SKM-1 (cell line): ENCODE measurements around the gene DIPK1A.
A peak's percentile ranks its signal among the peaks of the same experiment; 100 is the strongest.

Source experiments
- DNase-seq: peaks from one replicate; lab custom pipeline; 2025; ENCODE audit not compliant: unreplicated experiment; lab: John Stamatoyannopoulos, UW

The DIPK1A gene

DNA sequence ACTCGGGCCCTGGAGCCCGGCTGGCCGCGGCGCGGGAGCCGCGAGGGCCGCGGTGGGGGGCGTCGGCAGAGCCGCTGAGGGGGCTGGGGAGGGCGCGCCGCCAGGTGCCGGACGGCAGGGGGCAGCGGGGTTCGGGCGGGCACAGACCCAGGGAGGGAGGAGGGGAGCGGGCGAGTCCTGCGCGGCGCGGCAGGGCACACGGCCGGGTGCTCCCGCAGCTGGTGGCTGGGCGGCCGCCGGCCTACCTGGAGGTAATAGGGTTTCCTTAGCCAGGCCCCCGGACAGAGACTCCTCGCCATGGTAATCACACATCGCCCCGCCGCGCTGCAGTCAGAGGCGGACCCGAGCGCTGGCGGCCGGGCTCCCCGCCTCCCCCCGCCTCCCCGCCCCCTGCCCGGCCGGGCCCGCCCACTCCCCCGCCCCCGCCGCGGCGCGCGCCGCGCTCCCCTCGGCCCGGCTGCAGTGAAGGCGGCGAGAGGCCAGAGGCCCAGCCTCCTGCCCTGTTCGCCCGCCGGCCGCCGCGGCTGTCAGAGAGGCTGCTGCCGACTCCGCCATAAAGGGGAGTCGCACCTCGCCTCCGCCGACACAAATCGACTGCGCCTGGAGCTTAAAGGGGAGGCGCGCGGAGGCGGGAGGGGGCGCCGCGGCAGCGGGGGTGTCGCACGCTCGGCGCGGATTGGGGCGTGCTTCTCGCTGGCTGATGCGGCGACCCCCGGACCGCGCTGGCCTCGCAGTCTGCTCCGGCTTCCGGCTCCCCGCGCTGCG lies at the start of gene DIPK1A:
TSS of gene DIPK1A (minus strand) at position 332 of the 765 bp plus-strand sequence. CDS start at position 299, 33 bp downstream.
- DNase-seq, result no peak

DNA sequence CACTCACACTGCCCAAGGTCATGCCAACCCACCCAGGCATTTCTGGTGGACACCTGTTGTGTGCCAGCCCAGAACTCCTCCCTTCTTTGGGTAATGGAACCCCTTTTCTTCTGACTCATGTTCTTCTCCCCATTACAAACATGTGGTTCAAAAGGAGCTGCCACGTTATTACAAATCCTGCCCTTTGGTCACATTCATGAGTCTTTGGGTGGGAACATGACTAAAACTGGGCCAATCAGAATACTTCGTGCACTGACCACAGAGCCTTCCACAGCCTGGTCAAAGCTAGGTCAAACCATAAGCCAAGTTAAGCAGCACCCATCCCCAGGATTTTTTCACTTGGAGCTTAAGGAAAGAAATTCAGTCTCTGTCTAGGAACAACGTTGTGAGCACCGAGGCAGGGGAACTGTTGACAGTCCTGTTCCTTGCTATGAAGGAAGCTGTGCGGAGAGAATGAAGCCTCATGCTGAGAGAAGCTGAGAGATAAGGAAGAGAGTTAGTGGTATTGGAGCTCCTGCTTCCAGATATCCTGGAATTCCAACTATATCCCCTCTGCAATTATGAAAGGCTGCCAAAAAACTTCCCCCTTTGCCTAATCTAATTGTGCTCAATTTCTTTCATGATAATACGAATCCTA lies 46.8 kb upstream of the DIPK1A start:
- no peak for DNase-seq

DNA sequence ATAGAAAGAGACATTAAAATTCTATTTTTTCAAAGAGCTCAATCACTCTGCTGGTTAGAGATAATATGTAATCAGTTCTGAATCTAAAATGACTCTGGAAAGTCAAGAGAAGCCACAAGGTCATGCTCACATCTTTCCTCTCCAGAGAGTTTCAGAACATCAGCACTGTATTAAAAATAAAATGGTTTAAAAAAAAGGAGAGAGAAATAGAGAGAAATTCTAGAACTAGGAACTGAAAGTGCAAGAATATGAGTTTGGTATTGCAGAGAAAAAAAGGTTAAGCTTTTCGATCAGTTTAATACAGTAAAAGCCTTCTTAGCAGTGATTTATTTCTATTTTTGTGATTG lies 44.0 kb upstream of the DIPK1A start:
- no peak for DNase-seq

DNA sequence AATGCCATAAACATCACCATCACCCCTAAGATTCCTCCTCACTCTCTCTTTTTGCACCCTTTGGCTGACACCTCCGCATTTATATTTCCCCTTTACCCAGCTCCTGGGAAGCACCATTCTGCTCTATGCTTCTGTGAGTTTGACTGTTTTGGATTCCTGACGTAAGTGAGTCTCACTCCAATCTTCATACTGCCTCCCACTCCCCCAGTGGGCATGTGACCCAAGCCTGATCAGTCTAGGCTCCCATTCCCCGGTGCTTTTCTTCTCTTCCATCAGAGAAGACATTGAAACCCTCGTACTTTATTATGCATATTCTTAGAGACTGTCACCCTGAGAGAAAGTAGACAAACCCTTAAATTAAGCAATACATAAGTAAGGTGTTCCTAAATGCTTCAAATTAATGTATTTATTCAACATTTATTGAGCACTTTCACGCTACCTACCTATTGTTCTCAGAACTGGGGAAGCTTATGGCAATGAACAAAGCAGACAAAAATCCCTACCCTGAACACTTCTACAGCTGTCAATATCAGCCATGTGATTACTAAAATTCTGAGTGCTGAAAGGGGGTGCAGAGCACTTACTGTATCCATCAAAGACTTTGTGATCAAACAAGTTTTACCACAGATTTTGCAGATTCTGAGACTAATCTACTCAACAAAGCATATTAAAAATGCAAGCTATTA lies 43.4 kb upstream of the DIPK1A start:
- no peak for DNase-seq

DNA sequence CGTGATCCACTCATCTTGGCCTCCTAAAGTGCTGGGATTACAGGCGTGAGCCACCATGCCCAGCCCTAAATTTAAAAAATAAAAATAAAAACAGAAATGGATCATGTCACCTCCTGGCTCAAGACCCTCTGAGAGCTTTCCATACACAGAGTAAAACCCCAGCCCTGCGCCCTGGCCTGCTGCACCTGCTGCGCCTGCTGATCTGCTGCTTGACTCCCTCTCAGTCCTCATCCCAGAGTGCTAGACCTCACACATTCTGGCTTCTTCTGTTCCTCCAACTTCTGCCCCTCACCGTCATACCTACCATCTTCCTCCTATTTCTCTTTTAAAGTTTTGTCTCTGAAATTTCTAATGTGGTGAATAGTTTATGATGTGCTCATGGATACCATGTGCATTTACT lies 42.7 kb upstream of the DIPK1A start:
- DNase-seq, result no peak

DNA sequence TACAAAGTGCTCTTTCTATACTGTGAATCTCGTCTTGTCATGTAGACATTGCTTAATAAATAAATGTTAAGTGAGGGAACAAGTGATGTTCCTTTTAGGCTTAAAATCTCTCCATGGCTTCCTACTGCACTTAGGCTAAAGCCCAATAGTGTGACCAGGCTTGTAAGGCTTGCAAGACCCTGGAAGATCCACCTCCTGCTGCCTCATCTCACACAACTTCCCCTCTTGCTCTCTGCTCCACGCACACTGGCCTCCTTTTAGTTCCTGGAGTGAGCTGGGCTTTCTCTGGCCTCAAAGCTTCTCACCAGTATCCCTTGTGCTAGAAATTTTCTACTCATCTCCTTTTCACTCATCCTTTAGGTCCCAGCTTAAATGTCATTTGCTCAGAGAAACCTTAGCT lies 41.5 kb upstream of the DIPK1A start:
- DNase-seq, result no peak

DNA sequence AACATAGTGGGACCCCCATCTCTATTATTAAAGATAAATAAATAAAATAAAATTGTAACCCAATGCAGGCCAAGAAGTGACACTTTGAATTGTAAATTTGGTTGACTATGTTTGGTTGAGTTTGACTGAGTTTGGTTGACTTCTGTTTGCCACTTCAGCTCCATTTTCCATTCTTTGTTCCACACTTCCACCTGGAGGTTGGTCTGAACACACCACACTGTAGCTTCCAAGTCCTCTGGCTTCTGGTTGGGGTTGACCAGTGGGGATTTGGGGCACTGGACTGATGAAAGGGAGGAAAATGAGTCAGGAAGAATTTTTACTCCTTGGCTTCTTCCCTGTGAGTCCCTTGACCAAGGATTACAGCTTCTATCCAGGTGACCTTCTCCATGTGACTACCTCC lies 40.6 kb upstream of the DIPK1A start:
- no peak for DNase-seq

DNA sequence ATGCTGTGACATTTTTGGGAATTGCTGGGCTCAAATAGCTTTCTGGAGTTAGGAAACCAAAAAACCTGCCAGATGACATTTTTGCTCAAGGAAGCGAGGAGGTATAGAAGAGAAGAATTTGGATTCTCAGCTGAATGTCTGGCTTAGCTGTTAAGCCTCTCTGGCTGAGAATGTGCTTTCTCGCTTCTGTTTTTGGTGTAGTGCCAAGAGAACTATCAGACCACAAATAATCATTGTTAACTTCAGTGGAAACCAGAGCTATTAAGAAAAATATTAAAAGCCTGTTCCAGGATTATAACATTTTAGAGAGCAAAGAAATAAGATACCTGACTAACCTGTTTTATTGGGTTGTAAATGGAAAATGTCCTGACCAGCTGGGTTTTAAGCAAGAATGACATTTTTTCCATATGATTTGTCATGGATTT lies 39.5 kb upstream of the DIPK1A start:
- DNase-seq, result no peak

DNA sequence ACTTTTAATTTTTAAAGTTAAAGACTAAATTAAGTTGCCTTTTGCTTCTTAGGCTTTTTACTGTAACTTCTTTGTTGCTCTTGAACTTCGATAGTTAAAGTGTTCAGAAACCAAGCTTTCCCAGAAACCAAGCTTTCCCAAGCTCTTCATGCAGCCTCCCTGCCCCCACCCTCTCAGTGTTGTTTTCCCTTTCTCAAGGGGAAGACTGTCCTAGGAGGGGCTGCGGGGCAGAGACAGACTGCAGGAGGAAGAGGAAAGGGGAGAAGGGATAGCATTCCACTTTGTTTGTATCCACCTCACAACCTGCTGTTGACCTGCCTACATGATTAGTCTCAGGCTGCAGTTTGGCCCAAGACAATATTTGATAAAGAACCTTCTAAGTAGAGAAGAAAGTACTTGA lies 39.0 kb upstream of the DIPK1A start:
- no peak for DNase-seq

DNA sequence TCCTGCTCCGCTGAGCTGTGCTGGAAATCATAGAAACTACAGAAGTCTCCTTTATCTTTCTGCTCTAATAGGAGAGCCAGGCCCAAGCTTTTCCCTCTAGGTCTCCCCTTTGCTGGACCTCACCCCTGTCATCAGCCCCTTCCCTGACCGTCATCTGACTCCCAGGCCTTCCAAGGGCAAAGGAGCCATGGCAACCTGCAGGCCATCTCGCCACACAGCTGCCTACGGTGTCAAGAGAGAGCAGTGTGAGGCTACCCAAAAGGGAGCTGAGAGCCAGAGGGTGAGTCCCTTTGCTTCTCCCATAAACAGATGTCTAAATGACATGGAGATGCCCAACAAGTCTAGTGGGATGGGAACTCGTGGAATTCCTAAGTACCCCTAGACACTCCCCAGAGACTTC lies 37.6 kb upstream of the DIPK1A start:
- no peak for DNase-seq

DNA sequence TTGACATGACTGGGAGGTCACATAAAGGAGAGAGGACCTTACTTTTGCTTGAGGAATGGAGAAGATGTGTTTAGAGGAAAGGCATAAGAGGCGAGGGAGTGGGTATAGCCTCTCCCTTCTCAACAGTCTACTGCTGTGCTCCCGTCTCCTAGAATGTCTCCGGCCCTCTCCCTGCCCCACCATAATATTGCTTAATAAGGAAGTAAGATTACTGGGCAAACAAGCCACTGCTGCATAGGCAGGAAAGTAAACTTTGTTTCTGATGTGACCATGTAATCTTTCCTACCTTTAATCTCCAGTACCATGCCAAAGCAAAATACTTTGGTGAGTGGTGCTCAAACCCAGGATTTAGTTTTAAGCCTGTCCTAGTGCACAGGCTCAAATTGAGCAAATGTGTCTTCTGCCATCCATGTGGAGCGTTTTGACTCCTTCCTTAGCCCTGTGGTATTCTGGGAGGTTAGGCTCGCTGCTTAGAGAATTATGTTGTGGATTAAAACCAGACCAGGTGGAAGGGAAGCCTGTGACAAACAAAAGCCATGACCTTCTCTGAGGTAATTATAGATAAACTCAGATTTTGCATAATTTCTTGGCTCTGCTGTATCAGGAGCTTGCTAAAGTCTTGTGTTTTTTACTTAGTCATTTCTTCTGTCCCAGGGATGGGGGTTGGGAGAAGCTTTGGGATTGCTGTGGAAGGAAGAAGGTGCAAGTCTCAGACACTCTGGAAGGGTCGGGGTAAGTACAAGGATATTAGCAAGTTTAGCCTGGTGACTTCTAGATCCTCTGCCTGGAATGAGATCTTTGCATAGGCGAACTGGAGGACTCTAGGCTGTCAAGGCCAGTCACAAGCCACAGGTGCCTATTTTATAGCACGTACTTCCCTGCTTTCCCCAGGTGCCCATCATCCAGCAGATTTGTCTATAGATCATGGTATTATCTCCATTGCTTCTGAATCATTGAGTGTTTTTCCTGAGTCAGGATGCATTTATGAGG lies 34.5 kb upstream of the DIPK1A start:
- no peak for DNase-seq

DNA sequence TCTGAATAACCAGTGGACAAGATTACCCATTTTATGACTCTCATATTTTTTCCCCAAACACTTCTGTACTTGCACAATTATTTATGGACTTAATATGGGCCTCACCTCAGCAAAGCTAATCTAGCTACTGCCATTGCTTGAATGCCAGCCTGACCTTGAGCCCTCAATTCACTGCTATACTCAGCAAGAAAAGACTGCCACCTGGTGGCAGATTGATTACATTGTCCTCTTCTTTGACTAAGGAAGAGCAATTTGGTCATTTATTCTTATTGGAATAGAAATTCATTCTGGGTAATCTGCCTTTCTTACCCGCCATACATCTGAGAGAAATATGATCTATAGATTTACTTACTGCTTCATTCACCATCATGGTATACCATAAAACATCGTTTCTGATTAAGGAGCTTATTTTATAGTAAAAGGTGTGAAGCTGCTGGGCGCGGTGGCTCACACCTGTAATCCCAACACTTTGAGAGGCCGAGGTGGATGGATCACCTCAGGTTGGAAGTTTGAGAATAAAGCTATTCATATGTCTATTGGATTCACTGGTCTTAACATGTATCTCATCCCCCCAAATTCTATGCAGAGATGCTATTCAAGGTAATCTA lies 32.9 kb upstream of the DIPK1A start:
- DNase-seq, result peak; percentile 53

DNA sequence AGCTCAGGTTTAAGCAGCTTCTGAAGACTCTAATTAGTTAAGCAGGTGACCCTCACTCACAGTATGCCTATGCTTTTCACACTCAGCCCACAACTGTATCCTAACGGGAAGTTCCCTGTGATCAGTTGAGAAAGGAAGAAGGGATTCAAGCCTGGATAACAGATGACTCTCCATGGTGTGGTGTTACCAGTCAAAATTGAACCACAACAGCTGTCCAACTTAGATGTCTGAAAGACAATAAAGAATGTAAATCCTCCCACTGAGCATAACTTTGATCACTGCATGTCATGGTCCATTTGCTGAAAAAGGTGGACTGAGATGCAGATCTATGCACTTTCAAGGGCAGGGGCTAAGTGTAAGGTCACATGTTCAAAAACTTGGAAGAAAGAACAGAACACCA lies 32.3 kb upstream of the DIPK1A start:
- DNase-seq, result no peak

DNA sequence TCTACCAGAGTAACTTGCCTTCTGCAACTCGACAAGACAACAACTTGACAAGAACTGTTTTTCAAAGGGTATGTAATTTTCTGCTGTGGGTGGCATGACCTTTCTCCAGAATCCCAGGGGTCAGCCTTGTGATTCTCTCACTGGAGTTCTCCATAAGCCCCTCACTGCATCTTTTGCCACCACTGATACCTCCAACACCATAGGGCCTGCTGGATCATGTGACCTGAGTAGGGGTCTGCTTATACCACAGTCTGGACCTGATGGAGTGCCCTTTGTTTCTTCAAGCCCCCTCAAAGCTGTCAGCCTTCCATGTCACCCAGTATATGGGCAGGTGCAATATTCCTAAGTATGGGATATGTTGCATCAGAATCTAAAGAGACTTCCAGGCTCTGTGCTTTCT lies 31.6 kb upstream of the DIPK1A start:
- DNase-seq, result no peak

DNA sequence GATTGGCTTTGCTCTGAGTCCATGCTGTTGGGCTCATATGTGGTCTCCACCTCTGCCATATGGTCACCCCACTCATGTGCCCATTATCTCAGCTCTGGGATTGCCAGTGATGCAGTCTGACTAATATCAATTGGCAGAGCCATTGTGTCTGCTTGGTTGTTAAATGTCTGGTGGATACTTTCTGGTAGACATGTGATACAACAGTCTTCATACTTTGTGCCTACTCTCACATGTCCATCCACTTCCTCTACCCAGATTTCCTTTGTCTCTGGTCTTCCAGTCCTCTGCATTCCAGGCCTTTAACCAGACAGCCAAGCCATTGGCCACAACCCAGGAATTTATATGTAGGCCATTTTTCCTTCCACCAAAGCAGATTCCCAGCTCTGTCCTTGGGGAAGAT lies 30.8 kb upstream of the DIPK1A start:
- no peak for DNase-seq

DNA sequence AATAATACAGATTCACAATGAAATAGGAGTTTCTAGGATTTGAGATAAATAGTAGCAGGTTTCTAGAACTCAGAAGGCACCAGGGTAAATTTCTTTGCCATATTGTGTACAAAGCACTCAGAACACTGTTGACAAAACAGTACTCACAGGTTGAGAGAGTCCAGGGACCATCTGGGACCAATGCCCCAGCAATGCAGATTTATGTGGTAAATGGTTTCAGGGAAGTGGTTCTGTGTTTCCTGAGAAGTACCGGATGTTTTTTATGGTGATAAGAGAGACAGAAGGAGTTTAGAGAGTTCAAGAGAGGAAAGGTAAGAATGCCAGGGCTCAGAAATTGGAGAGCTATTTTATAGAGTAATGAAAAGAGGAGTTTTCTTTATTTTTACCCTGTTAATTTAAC lies 29.6 kb upstream of the DIPK1A start:
- DNase-seq, result no peak

DNA sequence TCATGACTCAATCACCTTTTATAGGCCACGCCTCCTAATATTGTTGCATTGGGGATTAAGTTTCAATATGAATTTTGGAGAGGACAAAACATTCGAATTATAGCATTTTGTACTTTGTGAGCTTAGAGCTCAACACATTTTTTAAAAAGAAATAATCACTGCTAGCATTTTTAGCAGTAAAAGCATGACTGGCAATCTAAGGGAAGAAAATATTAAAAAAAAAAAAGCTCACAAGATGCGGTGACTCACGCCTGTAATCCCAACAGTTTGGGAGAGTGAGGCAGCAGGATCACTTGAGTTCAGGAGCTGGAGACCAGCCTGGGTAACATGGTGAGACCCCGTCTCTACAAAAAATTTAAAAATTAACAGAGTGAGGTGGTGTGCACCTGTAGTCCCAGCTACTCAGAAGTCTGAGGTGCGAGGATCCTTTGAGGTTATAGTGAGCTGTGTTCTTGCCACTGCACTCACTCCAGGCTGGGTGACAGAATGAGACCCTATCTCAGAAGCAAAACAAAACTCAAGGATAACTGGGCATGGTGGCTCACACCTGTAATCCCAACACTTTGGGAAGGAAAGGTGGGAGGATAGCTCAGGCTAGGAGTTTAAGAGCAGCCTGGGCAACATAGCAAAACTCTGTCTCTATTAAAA lies 28.8 kb upstream of the DIPK1A start:
- no peak for DNase-seq

DNA sequence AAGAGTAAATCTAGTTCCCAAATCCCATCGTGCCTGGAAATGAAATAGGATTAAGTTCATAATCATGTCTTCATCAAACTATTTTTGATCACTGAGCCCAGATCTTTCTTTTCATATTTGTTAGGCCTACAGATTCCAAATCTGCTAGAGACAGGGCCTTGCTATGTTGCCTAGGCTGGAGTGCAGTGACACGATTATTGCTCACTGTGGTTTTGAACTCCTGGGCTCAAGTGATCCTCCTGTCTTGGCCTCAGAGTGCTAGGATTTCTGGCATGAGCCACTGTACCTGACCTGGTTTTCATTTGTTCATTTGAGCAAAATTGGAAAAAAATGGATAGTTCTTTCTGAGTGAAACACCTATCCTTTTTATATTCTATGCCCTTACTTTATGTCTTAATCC lies 28.0 kb upstream of the DIPK1A start:
- no peak for DNase-seq

DNA sequence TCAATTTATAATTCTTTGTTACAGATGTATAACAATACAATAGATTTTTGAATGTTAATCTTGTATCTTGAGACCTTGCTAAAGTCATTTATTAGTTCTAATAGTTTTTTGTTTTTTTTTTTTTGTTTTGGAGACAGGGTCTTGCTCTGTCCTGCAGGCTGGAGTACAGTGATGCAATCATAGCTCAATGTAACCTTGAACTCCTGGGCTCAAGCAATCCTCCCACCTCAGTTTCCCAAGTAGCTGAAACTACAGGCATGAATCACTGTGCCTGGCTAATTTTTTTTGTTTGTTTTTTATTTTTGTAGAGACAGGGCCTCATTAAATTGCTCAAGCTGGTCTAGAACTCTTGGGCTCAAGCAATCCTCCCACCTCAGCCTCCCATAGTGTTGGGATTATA lies 26.2 kb upstream of the DIPK1A start:
- no peak for DNase-seq

DNA sequence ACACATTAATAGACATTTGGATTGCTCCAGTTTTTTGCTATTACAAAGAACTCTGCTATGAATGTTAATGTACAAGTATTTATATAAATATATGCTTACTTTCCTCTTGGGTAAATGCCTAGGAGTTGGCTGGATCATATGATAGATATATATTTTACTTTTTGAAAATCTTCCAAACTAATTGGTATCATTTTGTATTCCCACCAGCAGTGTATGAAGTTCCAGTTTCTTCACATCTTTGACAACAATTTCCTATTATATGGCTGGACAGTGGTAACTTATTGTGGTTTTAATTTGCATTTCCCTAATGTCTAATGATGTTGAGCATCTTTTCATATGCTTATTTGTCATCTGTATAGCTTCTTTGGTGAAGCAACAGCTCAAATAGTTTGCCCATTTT lies 23.8 kb upstream of the DIPK1A start:
- DNase-seq, result no peak
